SKM-1 (cell line): ENCODE measurements around the gene DCC.

ENCODE experiments used
- DNase-seq: peaks from one replicate; lab custom pipeline; 2025; ENCODE audit not compliant: unreplicated experiment; lab: John Stamatoyannopoulos, UW

DCC gene

GRCh38 chr18:52596748-52597435 lies 256.9 kb downstream of the DCC start:
- DNase-seq = no peak

GRCh38 chr18:52598921-52599320 lies 258.9 kb downstream of the DCC start:
- no peak for DNase-seq

- no peak for DNase-seq
Observed at GRCh38 chr18:52602820-52603219, 262.8 kb downstream of the DCC start.

- no peak for DNase-seq
Observed at GRCh38 chr18:52605345-52605744, 265.3 kb downstream of the DCC start.

- no peak for DNase-seq
Observed at GRCh38 chr18:52607985-52608384, 268.0 kb downstream of the DCC start.

- no peak for DNase-seq
Observed at GRCh38 chr18:52610451-52611115, 270.6 kb downstream of the DCC start.

- no peak for DNase-seq
Observed at GRCh38 chr18:52612406-52612805, 272.4 kb downstream of the DCC start.

- DNase-seq = no peak
Observed at GRCh38 chr18:52615321-52615720, 275.3 kb downstream of the DCC start.

- no peak for DNase-seq
Observed at GRCh38 chr18:52615943-52616342, 275.9 kb downstream of the DCC start.

- DNase-seq = no peak
Observed at GRCh38 chr18:52617931-52618330, 277.9 kb downstream of the DCC start.

GRCh38 chr18:52620926-52621439 lies 281.0 kb downstream of the DCC start:
- no peak for DNase-seq

- DNase-seq = no peak
Observed at GRCh38 chr18:52624702-52625101, 284.7 kb downstream of the DCC start.

GRCh38 chr18:52636536-52636935 lies 296.5 kb downstream of the DCC start:
- DNase-seq = no peak

GRCh38 chr18:52648201-52648600 lies 308.2 kb downstream of the DCC start:
- DNase-seq = no peak

- no peak for DNase-seq
Observed at GRCh38 chr18:52652391-52652790, 312.4 kb downstream of the DCC start.

- DNase-seq = no peak
Observed at GRCh38 chr18:52657043-52657805, 317.2 kb downstream of the DCC start.

GRCh38 chr18:52667463-52668065 lies 327.6 kb downstream of the DCC start:
- no peak for DNase-seq

GRCh38 chr18:52670896-52671295 lies 330.9 kb downstream of the DCC start:
- DNase-seq = no peak

GRCh38 chr18:52678034-52678433 lies 338.0 kb downstream of the DCC start:
- DNase-seq = no peak

GRCh38 chr18:52678551-52678950 lies 338.6 kb downstream of the DCC start:
- no peak for DNase-seq

GRCh38 chr18:52679354-52679753 lies 339.4 kb downstream of the DCC start:
- DNase-seq = no peak
